Stimulated activated CD4-positive, alpha-beta T cell treated with anti-CD3 and anti-CD28 coated beads, Interleukin-4, amount 100 ng/mL, for 48 hours (primary cell): ENCODE results near the gene NDE1.

Experiments used
- DNase-seq, 2 donors: peaks; one replicate each; pipeline ENCODE4 v3.0.0-alpha.2; 2020; ENCODE audit warnings: low read depth in 2 of 2

Gene NDE1

GRCh38 chr16:15737140-15737644 lies 87.1 kb downstream of the NDE1 start:
- DNase-seq, result no peak

GRCh38 chr16:15739464-15739863 lies 89.4 kb downstream of the NDE1 start:
- no peak for DNase-seq

- DNase-seq, result no peak
These were observed 89.9 kb downstream of the NDE1 start for GRCh38 chr16:15739950-15740349.

- DNase-seq, result no peak
These were observed 91.3 kb downstream of the NDE1 start for GRCh38 chr16:15741207-15741871.

- DNase-seq, result no peak
These were observed 92.7 kb downstream of the NDE1 start for GRCh38 chr16:15742716-15743115.

- DNase-seq, result no peak
These were observed 93.6 kb downstream of the NDE1 start for GRCh38 chr16:15743657-15744056.

GRCh38 chr16:15746332-15746731 lies 96.3 kb downstream of the NDE1 start:
- no peak for DNase-seq

GRCh38 chr16:15747937-15748336 lies 97.9 kb downstream of the NDE1 start:
- no peak for DNase-seq

- DNase-seq, result no peak
These were observed 98.6 kb downstream of the NDE1 start for GRCh38 chr16:15748654-15749053.

GRCh38 chr16:15749371-15749770 lies 99.3 kb downstream of the NDE1 start:
- DNase-seq, result no peak

GRCh38 chr16:15749985-15750384 lies 99.9 kb downstream of the NDE1 start:
- no peak for DNase-seq

GRCh38 chr16:15751940-15752339 lies 101.9 kb downstream of the NDE1 start:
- DNase-seq, result no peak

- no peak for DNase-seq
These were observed 102.9 kb downstream of the NDE1 start for GRCh38 chr16:15752717-15753488.

- DNase-seq, result no peak
These were observed 104.9 kb downstream of the NDE1 start for GRCh38 chr16:15754821-15755534.

- DNase-seq, result no peak
These were observed 107.0 kb downstream of the NDE1 start for GRCh38 chr16:15757077-15757386.

- no peak for DNase-seq
These were observed 107.7 kb downstream of the NDE1 start for GRCh38 chr16:15757630-15758251.

- no peak for DNase-seq
These were observed 109.0 kb downstream of the NDE1 start for GRCh38 chr16:15759070-15759469.

- no peak for DNase-seq
These were observed 110.1 kb downstream of the NDE1 start for GRCh38 chr16:15760129-15760528.

GRCh38 chr16:15764112-15764511 lies 114.1 kb downstream of the NDE1 start:
- no peak for DNase-seq

GRCh38 chr16:15765116-15765515 lies 115.1 kb downstream of the NDE1 start:
- no peak for DNase-seq

GRCh38 chr16:15765880-15766279 lies 115.8 kb downstream of the NDE1 start:
- DNase-seq, result peak in 1 of 2 donors; percentile 19

- no peak for DNase-seq
These were observed 116.9 kb downstream of the NDE1 start for GRCh38 chr16:15766918-15767317.
